AG04450 (cell line): ENCODE data around the gene GPC4. TPM values are rescaled to one million over a fixed set of nuclear protein-coding genes. Genes with fewer than 3 reads are reported as not detected.

Experiments
- CTCF ChIA-PET: fragments of 300-600, 350-600 bp; formaldehyde crosslinking; extraction: SDS; loops from one replicate; lab custom pipeline; 2022; ENCODE audit warnings: antibody characterized with exemption, inconsistent platforms; lab: Charles Lee
- POLR2A ChIA-PET: fragments of 350-600 bp; formaldehyde crosslinking; extraction: SDS; loops from one replicate; lab custom pipeline; 2021; ENCODE audit warnings: antibody characterized with exemption, inconsistent platforms; lab: Yijun Ruan, JAX
- DNase-seq: peaks from one replicate; pipeline ENCODE4 v3.0.0-alpha.2; 2011; ENCODE audit warnings: low read depth, low spot score
- H3K27ac ChIP-seq: one replicate; pipeline ENCODE4 v1.5.1; 2012; ENCODE audit warnings: low read depth, low read length, control low read depth
- H3K27me3 ChIP-seq: one replicate; pipeline ENCODE4 v1.6.0; 2012; ENCODE audit warnings: low read length; ENCODE audit not compliant: control insufficient read depth, insufficient read depth
- H3K4me3 ChIP-seq: 2 replicates; pipeline ENCODE4 v1.5.1; 2011; ENCODE audit warnings: mild to moderate bottlenecking, low read depth, low read length, control low read depth
- H3K9me3 ChIP-seq: 2 replicates; pipeline ENCODE4 v1.5.1; 2012; ENCODE audit warnings: low read length; ENCODE audit not compliant: control insufficient read depth, insufficient read depth
- polyA plus RNA-seq: library from polyadenylated mRNA; depleted of rRNA; stranded (reverse); fragments of >200 nt; gene quantifications from 2 replicates; pipeline ENCODE4 v1.2.3, GENCODE V29; 2011
- TF ChIP-seq, protein P1 (sequence below): IDR thresholded peaks from 2 replicates; pipeline ENCODE4 v1.5.1; 2011; ENCODE audit warnings: low read depth, low read length, control low read depth, inconsistent platforms

The GPC4 gene
- polyA plus RNA-seq, 1 experiment: 0.04 TPM

GRCh38 chrX:133390676-133391075, 24.6 kb downstream of the GPC4 start:
- Histone ChIP-seq H3K9me3 (no peaks in the 10 kb centered on the region), H3K4me3 (no peak overlapping the region), H3K27me3 (no peaks in the 10 kb centered on the region), H3K27ac (no peak overlapping the region)
- CTCF ChIA-PET: no interaction called here
- POLR2A ChIA-PET: no interaction called here
- no peak for DNase-seq
- TF ChIP-seq, protein P1, sequence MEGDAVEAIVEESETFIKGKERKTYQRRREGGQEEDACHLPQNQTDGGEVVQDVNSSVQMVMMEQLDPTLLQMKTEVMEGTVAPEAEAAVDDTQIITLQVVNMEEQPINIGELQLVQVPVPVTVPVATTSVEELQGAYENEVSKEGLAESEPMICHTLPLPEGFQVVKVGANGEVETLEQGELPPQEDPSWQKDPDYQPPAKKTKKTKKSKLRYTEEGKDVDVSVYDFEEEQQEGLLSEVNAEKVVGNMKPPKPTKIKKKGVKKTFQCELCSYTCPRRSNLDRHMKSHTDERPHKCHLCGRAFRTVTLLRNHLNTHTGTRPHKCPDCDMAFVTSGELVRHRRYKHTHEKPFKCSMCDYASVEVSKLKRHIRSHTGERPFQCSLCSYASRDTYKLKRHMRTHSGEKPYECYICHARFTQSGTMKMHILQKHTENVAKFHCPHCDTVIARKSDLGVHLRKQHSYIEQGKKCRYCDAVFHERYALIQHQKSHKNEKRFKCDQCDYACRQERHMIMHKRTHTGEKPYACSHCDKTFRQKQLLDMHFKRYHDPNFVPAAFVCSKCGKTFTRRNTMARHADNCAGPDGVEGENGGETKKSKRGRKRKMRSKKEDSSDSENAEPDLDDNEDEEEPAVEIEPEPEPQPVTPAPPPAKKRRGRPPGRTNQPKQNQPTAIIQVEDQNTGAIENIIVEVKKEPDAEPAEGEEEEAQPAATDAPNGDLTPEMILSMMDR: no peak

DNA sequence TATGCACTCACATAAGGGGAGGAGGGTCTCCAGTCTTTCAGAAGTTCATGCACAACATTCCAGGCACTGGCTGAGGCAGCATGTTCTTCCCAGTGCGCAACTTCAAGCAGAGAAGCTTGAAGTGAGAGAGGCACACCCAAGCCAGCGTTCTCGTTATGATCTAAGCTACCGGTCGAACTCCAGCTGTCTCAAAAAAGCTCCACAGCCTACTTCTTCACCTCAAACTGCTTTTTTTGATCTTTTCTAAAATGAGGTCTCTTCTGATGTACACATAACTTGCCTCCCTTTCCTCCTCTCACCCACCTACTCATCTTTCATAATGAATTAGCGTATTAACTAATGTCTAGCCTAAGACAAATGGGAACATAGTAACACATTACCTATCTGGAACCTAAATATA, 25.3 kb downstream of the GPC4 start:
- TF ChIP-seq, protein P1: no peak
- Histone ChIP-seq H3K27ac (no peak overlapping the region), H3K4me3 (no peak overlapping the region), H3K9me3 (no peaks in the 10 kb centered on the region), H3K27me3 (no peaks in the 10 kb centered on the region)
- POLR2A ChIA-PET: no interaction called here
- no peak for DNase-seq
- CTCF ChIA-PET: no interaction called here

DNA sequence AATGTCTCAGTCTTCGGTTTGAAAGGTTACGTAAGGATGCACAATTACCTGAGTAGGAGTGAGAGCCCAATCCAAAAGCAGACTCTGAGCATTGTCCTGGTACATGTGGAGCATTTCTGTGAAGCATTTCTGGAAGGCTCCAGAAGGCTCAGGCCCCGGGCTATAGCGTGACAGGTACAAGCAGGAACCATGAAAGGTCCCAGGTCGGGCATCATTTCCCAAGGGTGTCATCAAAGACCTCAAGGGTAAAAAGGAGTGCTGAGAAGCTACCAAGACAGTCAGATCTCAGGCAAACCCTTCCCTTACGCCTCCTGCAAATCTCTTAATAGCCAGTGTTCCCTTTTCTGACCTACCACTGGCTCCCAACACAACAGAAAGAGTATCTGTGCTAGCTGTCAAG, 30.8 kb downstream of the GPC4 start:
- TF ChIP-seq, protein P1: no peak
- CTCF ChIA-PET: no interaction called here

DNA sequence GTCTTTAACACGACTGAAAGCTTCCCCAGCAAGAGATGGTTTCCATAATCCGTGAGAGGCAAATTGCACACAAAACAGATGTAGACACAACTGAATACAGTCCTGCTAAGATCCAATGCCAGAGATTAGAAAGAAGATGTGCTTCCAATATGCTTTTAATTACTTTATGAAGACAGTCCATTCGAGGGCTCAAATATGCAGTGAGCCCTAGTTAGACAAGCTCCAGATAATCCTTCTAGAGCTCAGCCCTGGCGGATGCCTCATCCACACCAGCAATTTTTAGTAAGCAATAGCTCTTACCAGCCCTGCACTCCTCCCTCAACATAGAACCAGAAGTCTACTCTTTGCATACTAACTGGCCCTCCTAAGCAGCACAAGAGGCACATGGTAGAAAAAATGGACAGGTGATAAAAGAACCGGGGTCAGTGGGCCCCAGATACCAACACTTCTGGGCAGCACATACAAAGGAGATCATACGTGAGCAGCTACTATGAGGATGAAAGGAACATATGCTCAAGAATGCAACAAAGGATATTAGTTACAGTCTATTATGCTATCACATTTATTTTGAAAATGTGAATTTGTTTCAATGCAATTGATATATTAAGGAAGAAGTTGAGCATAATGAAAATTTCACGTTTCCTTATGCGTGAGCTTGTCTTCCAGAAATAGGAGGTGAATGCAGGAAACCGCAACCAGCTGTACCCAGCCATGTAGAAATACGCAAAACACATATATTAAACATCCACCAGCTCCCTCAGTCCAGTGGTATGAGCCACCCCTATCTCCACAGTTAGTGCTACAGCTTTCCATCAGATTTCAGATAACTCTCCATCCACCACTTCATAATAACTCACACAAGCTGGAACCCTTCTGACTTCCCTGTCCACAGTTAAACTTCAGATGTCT, 34.3 kb downstream of the GPC4 start:
- CTCF ChIA-PET: no interaction called here
- TF ChIP-seq, protein P1: no peak
- DNase-seq: no peak
- POLR2A ChIA-PET: no interaction called here
- Histone ChIP-seq H3K27me3 (no peaks in the 10 kb centered on the region), H3K27ac (no peak overlapping the region), H3K9me3 (no peaks in the 10 kb centered on the region), H3K4me3 (no peak overlapping the region)

More for the DNA sequence above, 30.8 kb downstream of the GPC4 start:
- H3K9me3 ChIP-seq: no peaks in the 10 kb centered on the region
- no peak overlapping the region for H3K4me3 ChIP-seq
- POLR2A ChIA-PET: no interaction called here
- no peaks in the 10 kb centered on the region for H3K27me3 ChIP-seq
- no peak for DNase-seq
- no peak overlapping the region for H3K27ac ChIP-seq

DNA sequence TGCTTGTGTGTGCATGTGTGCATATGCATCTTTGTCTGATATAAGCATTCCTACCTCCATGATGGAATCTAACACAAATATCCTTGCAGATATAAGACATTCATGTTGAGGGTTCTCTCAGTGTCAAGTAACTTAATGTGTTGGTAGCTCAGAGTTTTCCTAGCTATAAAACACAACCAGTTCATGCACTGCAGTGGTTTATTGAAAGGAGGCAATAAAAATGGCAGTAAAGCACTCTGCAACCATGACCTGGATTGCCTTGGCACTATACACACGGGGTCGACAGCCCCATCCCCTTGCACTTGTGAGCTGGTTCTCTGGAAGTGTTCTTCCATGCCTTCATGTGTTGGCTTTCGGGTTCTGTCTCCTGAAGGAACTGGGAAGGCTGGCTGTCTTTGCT, 38.9 kb downstream of the GPC4 start:
- ChIA-PET CTCF (no interaction called here), POLR2A (no interaction called here)
- Histone ChIP-seq H3K9me3 (no peaks in the 10 kb centered on the region), H3K4me3 (no peak overlapping the region), H3K27me3 (no peaks in the 10 kb centered on the region), H3K27ac (no peak overlapping the region)
- no peak for DNase-seq
- TF ChIP-seq, protein P1: no peak
